AG04449 (cell line): ENCODE measurements around the gene CERK.

Source experiments
- CTCF ChIA-PET: fragments of 350-600 bp; formaldehyde crosslinking; extraction: SDS; loops from one replicate; lab custom pipeline; 2021; ENCODE audit warnings: antibody characterized with exemption; lab: Yijun Ruan, JAX
- POLR2A ChIA-PET: fragments of 400-600, 350-600 bp; formaldehyde crosslinking; extraction: SDS; loops from one replicate; lab custom pipeline; 2020; ENCODE audit warnings: antibody characterized with exemption, inconsistent platforms; lab: Yijun Ruan, JAX
- DNase-seq: peaks from one replicate; pipeline ENCODE4 v3.0.0-alpha.2; 2010; ENCODE audit warnings: low read depth, low spot score
- H3K4me3 ChIP-seq: 2 replicates; pipeline ENCODE4 v1.5.1; 2011; ENCODE audit warnings: low read depth, mild to moderate bottlenecking, control low read depth, low read length
- TF ChIP-seq, protein P1 (sequence below): IDR thresholded peaks from one replicate; pipeline ENCODE4 v1.5.1; 2011; ENCODE audit warnings: mild to moderate bottlenecking, moderate library complexity, low read length, control low read depth, inconsistent platforms; ENCODE audit not compliant: insufficient read depth; ENCODE audit errors: missing control alignments

The CERK gene

GRCh38 chr22:46748206-46748907 lies 10.3 kb upstream of the CERK start:
- TF ChIP-seq, protein P1, sequence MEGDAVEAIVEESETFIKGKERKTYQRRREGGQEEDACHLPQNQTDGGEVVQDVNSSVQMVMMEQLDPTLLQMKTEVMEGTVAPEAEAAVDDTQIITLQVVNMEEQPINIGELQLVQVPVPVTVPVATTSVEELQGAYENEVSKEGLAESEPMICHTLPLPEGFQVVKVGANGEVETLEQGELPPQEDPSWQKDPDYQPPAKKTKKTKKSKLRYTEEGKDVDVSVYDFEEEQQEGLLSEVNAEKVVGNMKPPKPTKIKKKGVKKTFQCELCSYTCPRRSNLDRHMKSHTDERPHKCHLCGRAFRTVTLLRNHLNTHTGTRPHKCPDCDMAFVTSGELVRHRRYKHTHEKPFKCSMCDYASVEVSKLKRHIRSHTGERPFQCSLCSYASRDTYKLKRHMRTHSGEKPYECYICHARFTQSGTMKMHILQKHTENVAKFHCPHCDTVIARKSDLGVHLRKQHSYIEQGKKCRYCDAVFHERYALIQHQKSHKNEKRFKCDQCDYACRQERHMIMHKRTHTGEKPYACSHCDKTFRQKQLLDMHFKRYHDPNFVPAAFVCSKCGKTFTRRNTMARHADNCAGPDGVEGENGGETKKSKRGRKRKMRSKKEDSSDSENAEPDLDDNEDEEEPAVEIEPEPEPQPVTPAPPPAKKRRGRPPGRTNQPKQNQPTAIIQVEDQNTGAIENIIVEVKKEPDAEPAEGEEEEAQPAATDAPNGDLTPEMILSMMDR = no peak
- DNase-seq = no peak
- H3K4me3 ChIP-seq = no peak overlapping the region
- POLR2A ChIA-PET = interaction anchor here (2.5 kb wide), 1 partner anchor 14 kb away, joined by 20 read pairs; the partner anchor contains the start of gene TBC1D22A
- CTCF ChIA-PET = interaction anchor here (1.2 to 3.4 kb wide), 2 partner anchors 10 to 13 kb away, joined by 3 to 22 read pairs; no protein-coding TSS in a partner anchor

DNA sequence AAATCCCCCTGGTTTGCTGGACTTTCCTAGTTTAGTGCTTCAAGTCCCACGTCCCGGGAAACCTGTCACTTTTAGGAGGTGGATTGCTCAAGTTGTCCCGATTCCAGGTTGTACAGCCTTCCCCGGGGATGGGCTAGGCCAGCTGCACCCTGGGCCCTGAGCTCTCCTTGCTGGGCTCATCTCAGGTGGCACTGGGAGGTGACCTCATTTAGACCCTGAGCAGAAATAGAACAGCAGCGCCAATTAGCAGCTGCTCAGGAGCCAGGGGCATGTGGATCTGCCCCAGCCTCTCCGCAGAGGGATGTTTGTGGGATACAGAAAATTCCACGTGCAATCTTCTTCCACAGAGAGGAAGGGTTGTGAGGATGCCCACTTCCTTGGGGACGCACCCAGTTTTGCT lies 9.6 kb upstream of the CERK start:
- CTCF ChIA-PET = interaction anchor here (1.2 kb wide), 1 partner anchor 13 kb away, joined by 3 read pairs; no protein-coding TSS in a partner anchor
- POLR2A ChIA-PET = no interaction called here
- TF ChIP-seq, protein P1 = no peak
- no peak overlapping the region for H3K4me3 ChIP-seq
- DNase-seq = no peak

DNA sequence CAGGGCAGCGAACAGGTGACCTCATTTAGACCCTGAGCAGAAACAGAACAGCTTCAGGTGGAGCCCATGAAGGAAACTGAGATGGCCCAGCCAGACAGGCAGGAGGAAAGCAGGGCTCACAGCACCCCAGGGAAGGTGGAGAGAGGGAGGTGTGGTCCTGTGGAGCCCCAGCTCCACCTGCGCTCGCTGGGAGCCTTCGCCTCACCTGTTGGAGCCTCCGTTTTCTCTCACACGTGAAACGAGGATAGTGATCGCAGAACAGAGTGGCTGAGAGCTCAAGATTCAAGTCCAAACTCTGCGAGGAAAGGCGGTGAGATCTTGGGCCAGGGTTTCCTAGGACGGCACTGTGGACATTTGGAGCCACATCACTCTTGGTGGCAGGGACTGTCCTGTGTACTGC lies 8.6 kb upstream of the CERK start:
- DNase-seq = no peak
- TF ChIP-seq, protein P1 = no peak
- CTCF ChIA-PET = no interaction called here
- H3K4me3 ChIP-seq = no peak overlapping the region
- POLR2A ChIA-PET = no interaction called here

- ChIA-PET CTCF (no interaction called here), POLR2A (no interaction called here)
- DNase-seq = no peak
- TF ChIP-seq, protein P1 = no peak
- H3K4me3 ChIP-seq = no peak overlapping the region
Observed at GRCh38 chr22:46746192-46746591, 8.1 kb upstream of the CERK start.

DNA sequence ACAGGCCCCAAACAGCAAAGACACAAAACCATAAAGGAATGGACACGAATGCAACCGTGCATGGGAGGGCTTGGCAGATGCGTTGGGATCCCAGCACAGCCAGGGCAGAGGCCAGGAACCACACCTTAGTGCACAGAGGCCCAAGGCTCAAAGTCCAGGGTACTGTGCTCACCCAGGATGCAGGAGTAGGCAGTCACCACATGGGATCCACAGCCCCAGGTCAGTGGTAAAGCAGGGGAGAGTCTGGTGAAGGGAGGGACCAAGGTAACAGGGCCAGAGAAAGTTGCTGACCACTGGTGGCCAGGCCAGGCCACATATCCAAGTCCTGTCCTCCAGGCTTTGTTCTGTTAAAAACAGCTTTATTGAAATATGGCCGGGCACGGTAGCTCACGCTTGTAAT lies 6.5 kb upstream of the CERK start:
- no peak overlapping the region for H3K4me3 ChIP-seq
- POLR2A ChIA-PET = no interaction called here
- CTCF ChIA-PET = interaction anchor here (1.2 to 1.5 kb wide), 2 partner anchors 10 to 14 kb away, joined by 3 to 4 read pairs; no protein-coding TSS in a partner anchor
- TF ChIP-seq, protein P1 = no peak
- no peak for DNase-seq

DNA sequence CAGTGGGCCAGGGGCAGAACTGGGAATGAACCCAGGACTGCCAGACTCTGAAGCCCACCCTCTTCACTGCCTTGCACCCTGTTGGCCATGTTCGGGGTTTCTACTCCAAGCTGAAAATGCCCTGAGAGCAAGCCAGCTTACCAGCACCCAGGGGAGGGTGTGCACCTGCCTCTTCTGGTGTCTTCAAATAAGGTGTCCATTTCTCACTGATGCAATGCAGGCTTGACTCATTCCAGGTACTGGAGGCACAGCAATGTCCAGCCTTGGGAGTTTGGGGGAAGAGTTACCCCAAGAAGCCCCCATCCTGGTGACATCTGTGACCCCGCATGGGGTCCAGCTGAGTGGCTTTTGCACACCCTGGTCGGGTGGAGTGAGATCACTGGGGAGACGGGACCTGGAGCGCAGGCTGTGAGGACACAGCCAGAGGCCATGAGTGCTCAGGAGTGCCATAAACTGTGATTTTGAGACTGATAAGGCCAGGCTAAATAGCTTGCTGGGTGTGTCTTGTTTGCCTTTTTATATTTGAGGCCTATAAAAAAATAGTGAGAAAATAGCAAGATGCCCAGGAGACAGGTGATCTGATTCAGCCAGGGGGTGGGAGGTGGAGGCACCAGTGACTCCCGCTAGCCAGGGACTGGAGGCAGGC lies 4.6 kb upstream of the CERK start:
- ChIA-PET CTCF (interaction anchor here (3.4 kb wide), 1 partner anchor 16 kb away, joined by 13 read pairs; no protein-coding TSS in a partner anchor), POLR2A (interaction anchor here (1.0 kb wide), 1 partner anchor 10 kb away, joined by 3 read pairs; no protein-coding TSS in a partner anchor)
- TF ChIP-seq, protein P1 = no peak
- H3K4me3 ChIP-seq = no peak overlapping the region
- no peak for DNase-seq
